Trophoblast cell (in vitro differentiated cells and primary cell): ENCODE results near the gene CIC.

Experiments
- DNase-seq, 2 donors: peaks; one replicate each; pipeline ENCODE4 v3.0.0-alpha.2; 2016
- H2AFZ ChIP-seq: 2 replicates; pipeline ENCODE4 v1.6.1; 2013; ENCODE audit warnings: low read length, moderate library complexity, mild to moderate bottlenecking; ENCODE audit not compliant: insufficient read depth, poor library complexity
- H2AK5ac ChIP-seq: 2 replicates; pipeline ENCODE4 v1.6.1; 2013; ENCODE audit warnings: mild to moderate bottlenecking, low read length
- H2BK120ac ChIP-seq: 2 replicates; pipeline ENCODE4 v1.6.1; 2013; ENCODE audit warnings: low read length, mild to moderate bottlenecking, moderate library complexity; ENCODE audit not compliant: insufficient read depth, poor library complexity
- H2BK12ac ChIP-seq: 2 replicates; pipeline ENCODE4 v1.6.1; 2013; ENCODE audit warnings: mild to moderate bottlenecking, low read length, moderate library complexity
- H2BK5ac ChIP-seq: 2 replicates; pipeline ENCODE4 v1.6.1; 2013; ENCODE audit warnings: low read length, low read depth, moderate library complexity, mild to moderate bottlenecking; ENCODE audit not compliant: poor library complexity
- H3K14ac ChIP-seq: 2 replicates; pipeline ENCODE4 v1.6.1; 2013; ENCODE audit warnings: mild to moderate bottlenecking, low read length
- H3K18ac ChIP-seq: 2 replicates; pipeline ENCODE4 v1.6.1; 2013; ENCODE audit warnings: mild to moderate bottlenecking, low read length
- H3K23ac ChIP-seq: 2 replicates; pipeline ENCODE4 v1.6.1; 2013; ENCODE audit warnings: low read length
- H3K27ac ChIP-seq: 2 replicates; pipeline ENCODE4 v1.5.1; 2013; ENCODE audit warnings: low read depth, mild to moderate bottlenecking, inconsistent platforms, low read length, moderate library complexity
- H3K27me3 ChIP-seq: 2 replicates; pipeline ENCODE4 v1.6.1; 2013; ENCODE audit warnings: inconsistent platforms, mild to moderate bottlenecking, low read length, moderate library complexity; ENCODE audit not compliant: insufficient read depth
- H3K36me3 ChIP-seq, 2 experiments: 1 replicate in 1 of 2; 2 replicates in 1 of 2; pipeline ENCODE4 v1.6.1; 2013; ENCODE audit warnings: low read length in 2 of 2, mild to moderate bottlenecking in 2 of 2, moderate library complexity in 1 of 2; ENCODE audit not compliant: insufficient read depth in 2 of 2, control insufficient read depth in 1 of 2
- H3K4ac ChIP-seq: 2 replicates; pipeline ENCODE4 v1.6.1; 2013; ENCODE audit warnings: low read depth, mild to moderate bottlenecking, low read length, moderate library complexity
- H3K4me1 ChIP-seq, 2 experiments: 1 replicate in 1 of 2; 2 replicates in 1 of 2; pipeline ENCODE4 v1.6.1; 2013; ENCODE audit warnings: low read length in 2 of 2, mild to moderate bottlenecking in 2 of 2, moderate library complexity in 1 of 2; ENCODE audit not compliant: insufficient read depth in 2 of 2, control insufficient read depth in 1 of 2
- H3K4me2 ChIP-seq: 2 replicates; pipeline ENCODE4 v1.6.1; 2013; ENCODE audit warnings: inconsistent platforms, mild to moderate bottlenecking, low read length, moderate library complexity
- H3K4me3 ChIP-seq: 2 replicates; pipeline ENCODE4 v1.5.1; 2013; ENCODE audit warnings: mild to moderate bottlenecking, low read depth, low read length, inconsistent platforms
- H3K79me1 ChIP-seq: one replicate; pipeline ENCODE4 v1.6.1; 2013; ENCODE audit warnings: low read length
- H3K79me2 ChIP-seq: 2 replicates; pipeline ENCODE4 v1.6.1; 2013; ENCODE audit warnings: low read length, mild to moderate bottlenecking; ENCODE audit not compliant: control insufficient read depth, insufficient read depth, poor library complexity
- H3K9ac ChIP-seq: 2 replicates; pipeline ENCODE4 v1.6.1; 2013; ENCODE audit warnings: mild to moderate bottlenecking, low read length
- H3K9me3 ChIP-seq: 2 replicates; pipeline ENCODE4 v1.6.1; 2013; ENCODE audit warnings: low read depth, mild to moderate bottlenecking, control low read depth, inconsistent platforms, low read length; ENCODE audit not compliant: insufficient read depth
- H4K12ac ChIP-seq: 2 replicates; pipeline ENCODE4 v1.6.1; 2013; ENCODE audit warnings: low read depth, mild to moderate bottlenecking, low read length, moderate library complexity
- H4K8ac ChIP-seq: 2 replicates; pipeline ENCODE4 v1.6.1; 2013; ENCODE audit warnings: low read depth, mild to moderate bottlenecking, low read length, moderate library complexity
- H4K91ac ChIP-seq: one replicate; pipeline ENCODE4 v1.6.1; 2013; ENCODE audit warnings: low read depth, mild to moderate bottlenecking, low read length, moderate library complexity
- WGBS: extraction: QIAGEN DNeasy Blood & Tissue Kit; methylation state at CpG from one replicate; pipeline ENCODE4 v1.1.7; 2013; ENCODE audit warnings: missing lambda C conversion rate; ENCODE audit not compliant: insufficient read length, insufficient coverage; ENCODE audit errors: extremely low coverage; 5-methylcytosine and 5-hydroxymethylcytosine counted together

The CIC gene

GRCh38 chr19:42313840-42314755, 45.0 kb downstream of the CIC start:
- no peaks in the 10 kb centered on the region for H3K79me1 ChIP-seq
- no peak overlapping the region for H3K18ac ChIP-seq
- no peak overlapping the region for H3K27ac ChIP-seq
- H2BK120ac ChIP-seq, result no peak overlapping the region
- no peak overlapping the region for H4K12ac ChIP-seq
- no peak overlapping the region for H2BK12ac ChIP-seq
- no CpG with 5 or more reads among the region's 26 CpGs for WGBS
- no peak overlapping the region for H2AFZ ChIP-seq
- H4K8ac ChIP-seq, result no peak overlapping the region
- H2AK5ac ChIP-seq, result no peak overlapping the region
- H3K4me1 ChIP-seq, result peaks cover 3% of the 10 kb centered on the region in 2 experiments
- H3K4ac ChIP-seq, result no peak overlapping the region
- H3K4me2 ChIP-seq, result peak overlapping the region; percentile 95
- H3K4me3 ChIP-seq, result no peak overlapping the region
- H3K9me3 ChIP-seq, result peaks cover 5% of the 10 kb centered on the region
- H3K27me3 ChIP-seq, result peaks cover 8% of the 10 kb centered on the region
- H3K23ac ChIP-seq, result no peak overlapping the region
- no peaks in the 10 kb centered on the region for H3K36me3 ChIP-seq
- no peaks in the 10 kb centered on the region for H3K79me2 ChIP-seq
- H3K14ac ChIP-seq, result no peak overlapping the region
- H2BK5ac ChIP-seq, result no peak overlapping the region
- H3K9ac ChIP-seq, result no peak overlapping the region
- H4K91ac ChIP-seq, result no peak overlapping the region
- no peak for DNase-seq

GRCh38 chr19:42315024-42315423, 46.0 kb downstream of the CIC start:
- no peak overlapping the region for H4K8ac ChIP-seq
- no peak overlapping the region for H4K91ac ChIP-seq
- no peak overlapping the region for H2AFZ ChIP-seq
- H3K4me2 ChIP-seq, result no peak overlapping the region
- no peak overlapping the region for H3K4ac ChIP-seq
- H3K23ac ChIP-seq, result no peak overlapping the region
- no peak for DNase-seq
- no peak overlapping the region for H4K12ac ChIP-seq
- H2AK5ac ChIP-seq, result no peak overlapping the region
- H3K14ac ChIP-seq, result no peak overlapping the region
- H3K79me2 ChIP-seq, result no peaks in the 10 kb centered on the region
- H3K4me3 ChIP-seq, result no peak overlapping the region
- no peak overlapping the region for H3K9ac ChIP-seq
- H3K18ac ChIP-seq, result no peak overlapping the region
- WGBS, result no CpG with 5 or more reads among the region's 5 CpGs
- no peak overlapping the region for H2BK120ac ChIP-seq
- no peaks in the 10 kb centered on the region for H3K36me3 ChIP-seq
- H2BK12ac ChIP-seq, result no peak overlapping the region
- peaks cover 8% of the 10 kb centered on the region for H3K27me3 ChIP-seq
- H3K79me1 ChIP-seq, result no peaks in the 10 kb centered on the region
- peaks cover 3% of the 10 kb centered on the region in 2 experiments for H3K4me1 ChIP-seq
- H3K27ac ChIP-seq, result no peak overlapping the region
- no peak overlapping the region for H2BK5ac ChIP-seq
- peaks cover 3% of the 10 kb centered on the region for H3K9me3 ChIP-seq

- peaks cover 3% of the 10 kb centered on the region in 2 experiments for H3K4me1 ChIP-seq
- no peak for DNase-seq
- no peak overlapping the region for H4K91ac ChIP-seq
- no peaks in the 10 kb centered on the region for H3K36me3 ChIP-seq
- H4K12ac ChIP-seq, result no peak overlapping the region
- H3K79me2 ChIP-seq, result no peaks in the 10 kb centered on the region
- no peak overlapping the region for H2BK12ac ChIP-seq
- H3K4me3 ChIP-seq, result no peak overlapping the region
- H3K9ac ChIP-seq, result no peak overlapping the region
- H3K9me3 ChIP-seq, result peaks cover 3% of the 10 kb centered on the region
- no peak overlapping the region for H2BK5ac ChIP-seq
- H4K8ac ChIP-seq, result no peak overlapping the region
- H2AFZ ChIP-seq, result no peak overlapping the region
- no peak overlapping the region for H2AK5ac ChIP-seq
- no peak overlapping the region for H3K4ac ChIP-seq
- H3K23ac ChIP-seq, result no peak overlapping the region
- WGBS, result no CpG with 5 or more reads among the region's 28 CpGs
- H3K18ac ChIP-seq, result no peak overlapping the region
- H3K27me3 ChIP-seq, result peaks cover 8% of the 10 kb centered on the region
- H3K4me2 ChIP-seq, result no peak overlapping the region
- no peak overlapping the region for H3K27ac ChIP-seq
- H3K79me1 ChIP-seq, result no peaks in the 10 kb centered on the region
- no peak overlapping the region for H2BK120ac ChIP-seq
- H3K14ac ChIP-seq, result no peak overlapping the region
Measured at GRCh38 chr19:42316223-42317211, 47.5 kb downstream of the CIC start.

- Histone ChIP-seq H2BK120ac (no peak overlapping the region), H2BK12ac (no peak overlapping the region), H3K36me3 (no peaks in the 10 kb centered on the region), H3K79me2 (no peaks in the 10 kb centered on the region), H2BK5ac (no peak overlapping the region), H3K9ac (no peak overlapping the region), H3K27ac (no peak overlapping the region), H3K18ac (no peak overlapping the region), H2AK5ac (no peak overlapping the region), H3K23ac (no peak overlapping the region), H4K8ac (no peak overlapping the region), H3K79me1 (no peaks in the 10 kb centered on the region), H4K91ac (no peak overlapping the region), H3K27me3 (peaks cover 15% of the 10 kb centered on the region), H3K14ac (no peak overlapping the region), H3K9me3 (peaks cover 3% of the 10 kb centered on the region), H2AFZ (no peak overlapping the region), H4K12ac (no peak overlapping the region), H3K4me2 (no peak overlapping the region), H3K4ac (no peak overlapping the region), H3K4me1 (peaks cover 3% of the 10 kb centered on the region in 2 experiments), H3K4me3 (no peak overlapping the region)
- no CpG with 5 or more reads among the region's 13 CpGs for WGBS
- no peak for DNase-seq
Measured at GRCh38 chr19:42317535-42317934, 48.5 kb downstream of the CIC start.
